Raji (cell line): ENCODE results near the gene TNFRSF19.

Experiments used
- POLR2A ChIP-seq: IDR thresholded peaks from 2 replicates; pipeline ENCODE4 v1.6.1; 2011; ENCODE audit warnings: low read depth, low read length, control low read depth; ENCODE audit not compliant: insufficient read depth

Gene TNFRSF19

DNA sequence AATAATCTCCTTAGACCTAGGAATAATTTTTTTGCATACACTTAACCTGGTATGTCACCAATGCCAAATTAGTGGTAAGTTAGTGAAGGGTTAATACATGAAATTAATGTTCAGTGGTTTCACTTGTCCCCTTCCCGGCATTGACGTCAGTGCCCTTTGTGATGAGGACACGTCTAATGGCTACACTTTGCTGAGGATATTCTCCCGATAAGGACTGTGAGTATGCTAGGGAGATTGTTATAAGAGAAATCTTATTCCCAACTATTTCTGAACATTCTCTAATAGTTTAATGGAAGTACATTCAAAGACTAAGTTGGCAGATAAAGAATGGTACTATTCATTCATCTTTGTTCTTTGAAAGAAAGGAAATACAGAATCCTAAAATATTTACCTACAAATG lies 102.4 kb downstream of the TNFRSF19 start:
- TF ChIP-seq POLR2A: no peak

- no peak for TF ChIP-seq POLR2A
Observed at GRCh38 chr13:23673354-23673753, 103.1 kb downstream of the TNFRSF19 start.

- TF ChIP-seq POLR2A: no peak
Observed at GRCh38 chr13:23673867-23674605, 103.8 kb downstream of the TNFRSF19 start.

DNA sequence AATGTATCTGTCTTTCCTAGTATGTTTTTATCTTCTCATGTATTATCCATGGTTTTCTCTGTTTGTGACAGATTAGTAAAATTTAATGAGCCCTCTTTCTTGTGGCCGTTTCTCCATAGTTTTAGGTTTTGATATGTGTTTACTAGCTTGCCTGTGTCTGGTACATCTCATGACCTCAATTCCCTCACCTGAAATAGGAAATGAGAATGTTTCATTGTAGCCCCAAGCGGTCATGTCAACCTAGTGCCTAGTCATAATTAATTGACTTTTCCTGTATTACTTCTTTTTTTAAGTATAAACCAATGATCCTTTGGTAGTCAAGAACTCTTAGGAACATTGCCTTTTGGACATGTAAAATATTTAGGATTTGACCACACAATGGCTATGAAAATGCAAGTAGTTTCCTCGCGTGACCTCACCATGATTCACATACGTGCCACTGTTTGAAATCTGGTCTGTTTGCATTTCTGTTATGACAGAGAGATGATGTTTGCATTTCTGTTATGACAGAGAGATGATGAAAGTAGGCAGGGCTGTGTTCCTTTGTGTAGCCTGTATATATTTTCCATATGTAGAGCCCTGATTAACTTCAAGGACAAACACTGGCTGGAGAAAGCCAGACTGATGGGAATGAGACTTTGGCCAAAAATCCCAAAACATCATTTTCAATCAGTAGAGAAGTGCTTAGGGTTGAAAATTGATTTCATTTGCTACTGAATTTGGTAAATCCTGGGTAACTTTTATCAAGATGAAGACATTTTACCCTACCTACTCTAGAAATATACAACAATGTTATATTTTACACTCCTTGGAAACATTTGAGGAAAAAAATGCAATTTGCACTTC lies 104.8 kb downstream of the TNFRSF19 start:
- no peak for TF ChIP-seq POLR2A

- no peak for TF ChIP-seq POLR2A
Observed at GRCh38 chr13:23678795-23679194, 108.6 kb downstream of the TNFRSF19 start.

DNA sequence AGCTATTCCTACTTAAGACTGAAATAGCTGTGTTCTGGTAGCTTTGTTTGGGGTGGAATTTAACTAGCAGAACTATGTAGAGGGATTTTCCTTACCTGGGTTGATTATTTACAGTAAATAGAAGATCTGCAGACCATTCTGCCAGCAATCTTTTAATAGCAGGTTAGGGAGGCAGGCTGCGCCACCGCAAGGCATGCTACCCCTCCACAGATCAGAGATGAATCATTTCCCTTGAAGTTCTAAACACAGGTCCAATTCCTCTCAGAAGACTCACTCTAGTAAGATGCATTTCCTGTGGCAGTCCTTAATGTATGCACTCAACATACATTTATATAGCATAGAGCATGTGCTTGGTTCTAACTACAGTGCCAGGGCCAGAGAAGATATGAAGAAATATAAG lies 109.0 kb downstream of the TNFRSF19 start:
- no peak for TF ChIP-seq POLR2A

DNA sequence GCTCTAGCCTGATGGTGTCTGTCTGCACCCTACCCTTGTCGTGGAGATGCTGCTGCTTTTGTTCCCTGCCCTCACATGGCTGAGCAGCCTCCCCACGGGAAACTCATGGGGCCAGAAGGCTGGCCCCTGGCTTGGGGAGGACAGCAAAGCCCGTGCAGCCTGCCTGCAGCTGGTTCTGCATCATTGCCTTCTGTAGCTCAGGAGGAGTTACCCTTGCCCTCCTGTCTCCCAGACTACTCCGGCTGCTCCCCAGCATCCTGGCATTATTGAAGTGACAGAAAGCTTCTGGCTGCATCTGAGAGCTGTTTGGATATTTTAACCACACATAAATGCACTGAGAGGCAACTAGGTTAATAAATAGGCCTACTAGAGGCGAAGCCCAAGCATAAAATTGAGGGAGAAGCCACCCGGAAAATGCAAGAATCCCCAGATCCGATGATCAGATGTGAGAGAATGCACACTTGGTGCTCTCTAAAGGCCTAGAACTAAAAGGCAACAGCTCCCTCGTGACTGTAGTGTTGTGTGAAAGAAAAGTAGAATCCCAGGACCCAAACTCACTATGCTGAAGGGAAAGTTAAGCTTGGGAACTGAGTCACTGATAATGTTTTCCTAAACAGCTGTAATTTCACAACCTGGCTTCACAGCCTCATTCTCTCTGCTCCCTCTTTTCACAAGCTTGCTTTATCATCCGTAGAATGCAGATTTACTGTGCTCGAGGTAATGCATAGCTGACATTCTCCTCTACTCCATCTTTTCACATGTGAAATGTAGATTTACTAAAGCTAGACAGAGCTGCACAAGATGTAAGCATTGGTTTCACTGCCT lies 110.8 kb downstream of the TNFRSF19 start:
- TF ChIP-seq POLR2A: no peak

DNA sequence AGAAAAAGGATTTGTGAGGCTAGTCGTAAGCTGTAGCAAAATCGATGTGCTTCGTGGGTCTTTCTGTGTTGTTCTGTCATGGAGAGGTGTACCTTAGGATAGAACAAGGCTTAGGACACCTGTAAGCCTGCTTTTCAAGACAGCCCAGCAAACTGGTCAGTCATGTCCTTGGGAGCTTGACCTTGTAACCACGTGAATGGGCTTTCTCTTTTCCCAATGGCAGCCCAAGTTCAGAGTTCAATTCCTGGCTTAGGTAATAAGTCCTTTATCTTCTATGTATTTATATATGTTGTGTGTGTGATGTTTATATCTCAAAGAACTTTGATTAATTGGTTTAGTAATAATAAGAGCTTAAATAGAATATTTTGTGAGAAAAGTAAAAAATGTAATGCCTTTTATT lies 112.9 kb downstream of the TNFRSF19 start:
- TF ChIP-seq POLR2A: no peak

DNA sequence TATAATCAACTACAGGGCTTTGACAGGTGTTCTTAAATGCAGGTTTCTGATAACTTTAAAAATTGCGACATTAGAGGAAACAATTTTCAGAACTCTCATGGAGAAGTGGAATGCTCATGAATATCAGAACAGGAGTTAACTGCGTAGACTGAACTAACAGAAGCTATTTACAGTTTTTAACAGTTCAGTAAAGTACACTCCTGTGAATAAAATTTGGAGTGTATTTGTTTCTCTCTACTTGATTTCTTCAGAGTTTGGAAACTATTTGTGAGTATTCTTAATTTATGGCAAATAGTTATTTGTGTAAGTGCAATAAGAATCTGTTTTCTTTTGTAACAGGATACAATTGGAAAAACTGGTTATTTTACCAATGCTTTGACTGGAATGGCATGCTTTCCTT lies 114.4 kb downstream of the TNFRSF19 start:
- TF ChIP-seq POLR2A: no peak

- TF ChIP-seq POLR2A: no peak
Observed at GRCh38 chr13:23685416-23685815, 115.2 kb downstream of the TNFRSF19 start.

DNA sequence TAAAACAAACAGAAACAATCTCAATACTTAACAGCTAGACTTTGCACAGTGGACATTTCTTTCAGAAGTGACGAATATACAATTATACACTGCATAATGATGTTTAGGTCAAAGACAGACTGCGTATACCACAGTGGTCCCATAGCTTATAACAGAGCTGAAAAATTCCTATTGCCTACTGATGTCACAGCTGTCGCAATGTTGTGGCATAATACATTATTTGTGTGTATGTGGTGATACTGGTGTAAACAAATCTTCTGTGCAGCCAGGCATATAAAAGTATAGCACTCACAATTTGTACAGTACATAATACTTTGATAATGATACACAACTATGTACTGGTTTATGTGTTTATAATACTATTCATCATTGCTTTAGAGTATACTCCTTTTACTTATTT lies 116.7 kb downstream of the TNFRSF19 start:
- TF ChIP-seq POLR2A: no peak

DNA sequence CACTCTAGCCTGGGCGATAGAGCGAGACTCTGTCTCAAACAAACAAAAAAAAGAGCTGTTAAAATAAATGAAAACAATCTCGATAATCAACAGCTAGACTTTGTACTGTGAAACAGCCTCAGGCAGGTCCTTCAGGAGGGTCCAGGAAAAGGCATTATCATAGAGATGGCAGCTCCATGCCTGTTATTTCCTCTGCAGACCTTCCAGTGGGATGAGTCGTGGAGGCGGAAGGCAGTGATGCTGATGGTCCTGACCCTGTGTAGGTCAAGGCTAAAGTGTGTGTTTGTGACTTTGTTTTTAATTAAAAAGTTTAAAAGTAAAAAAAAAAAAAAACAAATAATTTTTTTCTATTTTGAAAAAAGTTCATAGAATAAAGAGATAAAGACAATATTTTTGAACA lies 117.4 kb downstream of the TNFRSF19 start:
- no peak for TF ChIP-seq POLR2A

DNA sequence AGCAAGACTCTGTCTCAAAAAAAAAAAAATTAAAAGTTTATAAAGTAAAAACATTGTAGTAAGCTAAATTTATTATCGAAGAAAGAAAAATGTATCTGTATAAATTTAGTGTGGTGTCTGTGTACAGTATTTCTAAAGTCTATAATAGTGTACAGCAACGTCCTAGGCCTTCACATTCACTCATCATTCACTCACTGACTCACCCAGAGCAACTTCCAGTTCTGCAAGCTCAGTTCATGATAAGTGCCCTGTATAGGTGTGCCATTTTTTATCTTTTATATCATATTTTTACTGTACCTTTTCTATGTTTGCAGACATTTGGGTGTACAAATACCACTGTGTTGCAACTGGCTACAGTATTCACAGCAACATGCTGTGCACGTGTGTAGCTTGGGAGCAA lies 118.1 kb downstream of the TNFRSF19 start:
- no peak for TF ChIP-seq POLR2A

DNA sequence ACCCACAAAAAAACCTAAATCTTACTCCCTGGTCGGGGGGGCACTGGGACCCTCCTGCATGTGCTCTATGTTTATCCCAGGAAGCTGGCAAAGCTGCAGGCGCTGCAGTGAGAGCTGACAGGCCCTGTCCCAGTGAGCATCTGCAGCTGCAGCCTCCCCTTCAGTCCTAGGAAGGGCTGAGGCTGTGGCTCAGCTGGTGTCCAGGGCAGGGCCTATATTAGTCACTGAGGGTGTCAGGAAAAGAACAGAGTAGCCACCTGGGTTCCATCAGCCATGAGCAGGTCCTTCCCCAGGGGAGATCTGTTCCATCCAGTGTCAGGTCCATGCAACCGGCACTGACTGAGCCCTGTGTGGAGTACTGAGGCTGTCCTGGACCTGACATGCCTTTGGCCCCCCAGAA lies 120.5 kb downstream of the TNFRSF19 start:
- no peak for TF ChIP-seq POLR2A

DNA sequence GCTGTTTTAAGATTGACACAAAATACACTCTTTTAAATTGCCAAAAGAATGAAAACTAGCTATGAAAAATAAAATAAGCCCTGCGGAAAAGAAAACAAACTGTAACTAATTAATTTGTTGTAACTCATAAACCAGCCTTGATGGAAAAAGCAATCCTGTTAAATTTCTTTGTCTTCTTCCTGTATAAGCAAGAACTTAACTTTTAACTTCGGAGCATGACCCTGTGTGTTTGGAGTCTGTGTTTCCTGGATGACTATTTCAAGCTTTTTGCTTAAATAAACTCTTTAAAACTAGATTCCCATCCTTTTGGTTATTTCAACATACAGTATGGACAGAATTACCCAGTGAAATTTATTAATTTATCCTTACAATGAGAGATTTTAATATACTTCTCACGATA lies 122.6 kb downstream of the TNFRSF19 start:
- no peak for TF ChIP-seq POLR2A
